Cerebellar nuclear complex (tissue), 1 donor: ENCODE data around the gene FBXO21.
A peak's percentile ranks its signal among the peaks of the same experiment; 100 is the strongest.
"Not testable (repeated sequence)": the region's sequence is repeated elsewhere in the genome, so short reads cannot be mapped to it uniquely, and the experiment has no call there.

Source experiments
- DNase-seq, 2 experiments: peaks; one replicate each; lab custom pipeline; 2025; lab: John Stamatoyannopoulos, UW

Gene FBXO21

GRCh38 chr12:117199956-117200744 is 9.9 kb upstream of the FBXO21 start:
- not testable (repeated sequence) for DNase-seq

GRCh38 chr12:117196334-117196733 is 6.1 kb upstream of the FBXO21 start:
- DNase-seq, result not testable (repeated sequence)

- DNase-seq, result not testable (repeated sequence)
Measured at GRCh38 chr12:117195027-117195426, 4.8 kb upstream of the FBXO21 start.

GRCh38 chr12:117193903-117194302 is 3.6 kb upstream of the FBXO21 start:
- DNase-seq, result no peak

GRCh38 chr12:117192581-117192980 is 2.3 kb upstream of the FBXO21 start:
- DNase-seq, result not testable (repeated sequence)

GRCh38 chr12:117192057-117192456 is 1.8 kb upstream of the FBXO21 start:
- DNase-seq, result no peak

- no peak for DNase-seq
Measured at GRCh38 chr12:117189725-117190209, 503 bp downstream of the FBXO21 start.

- DNase-seq, result no peak
Measured at GRCh38 chr12:117188961-117189724, 1.1 kb downstream of the FBXO21 start.

GRCh38 chr12:117188121-117188665 is 2.1 kb downstream of the FBXO21 start:
- DNase-seq, result no peak

- no peak for DNase-seq
Measured at GRCh38 chr12:117187421-117187820, 2.8 kb downstream of the FBXO21 start.

- no peak for DNase-seq
Measured at GRCh38 chr12:117182866-117183265, 7.4 kb downstream of the FBXO21 start.

GRCh38 chr12:117181468-117181843 is 8.8 kb downstream of the FBXO21 start:
- DNase-seq, result not testable (repeated sequence)

- no peak for DNase-seq
Measured at GRCh38 chr12:117180758-117181467, 9.4 kb downstream of the FBXO21 start.

- DNase-seq, result no peak
Measured at GRCh38 chr12:117178745-117179144, 11.5 kb downstream of the FBXO21 start.

GRCh38 chr12:117178301-117178700 is 12.0 kb downstream of the FBXO21 start:
- DNase-seq, result no peak

- DNase-seq, result no peak
Measured at GRCh38 chr12:117172168-117172567, 18.1 kb downstream of the FBXO21 start.

GRCh38 chr12:117171499-117172162 is 18.6 kb downstream of the FBXO21 start:
- no peak for DNase-seq

- no peak for DNase-seq
Measured at GRCh38 chr12:117169548-117169947, 20.7 kb downstream of the FBXO21 start.

GRCh38 chr12:117168976-117169375 is 21.3 kb downstream of the FBXO21 start:
- no peak for DNase-seq

GRCh38 chr12:117167769-117168168 is 22.5 kb downstream of the FBXO21 start:
- no peak for DNase-seq

- DNase-seq, result no peak
Measured at GRCh38 chr12:117166107-117166506, 24.2 kb downstream of the FBXO21 start.

GRCh38 chr12:117165342-117165741 is 24.9 kb downstream of the FBXO21 start:
- peak; percentile 49 to 78 for DNase-seq
